ENCODE measurements around the gene EEF1A1.
"Not testable (repeated sequence)": the region's sequence is repeated elsewhere in the genome, so short reads cannot be mapped to it uniquely, and the experiment has no call there.

- TF ChIP-seq CTCF (IDR thresholded peaks at IDR 0.05; ENCODE audit: insufficient read depth, low read length); POLR2AphosphoS5 (IDR thresholded peaks at IDR 0.05; ENCODE audit: low read depth): not testable (repeated sequence)
Measured at GRCh38 chr6:73559399-73559794, 38.6 kb upstream of the EEF1A1 start.

All from HL-60 (cell line).